HT1080 (cell line): Measurements from ENCODE around the gene PALM. TPM values are rescaled to one million over a fixed set of nuclear protein-coding genes. Genes with fewer than 3 reads are reported as not detected.
"Not testable (repeated sequence)": the region's sequence is repeated elsewhere in the genome, so short reads cannot be mapped to it uniquely, and the experiment has no call there.

ENCODE experiments used
- DNase-seq: peaks from one replicate; pipeline ENCODE4 v3.0.0-alpha.2; 2015; ENCODE audit warnings: low read depth
- total RNA-seq: library from RNA; depleted of rRNA; stranded (reverse); fragments of >200 nt; shearing (Covaris generic); gene quantifications from 2 replicates; pipeline ENCODE4 v1.2.3, GENCODE V29; 2014

The PALM gene
- total RNA-seq, 1 experiment from 2014 or later: not detected

DNA sequence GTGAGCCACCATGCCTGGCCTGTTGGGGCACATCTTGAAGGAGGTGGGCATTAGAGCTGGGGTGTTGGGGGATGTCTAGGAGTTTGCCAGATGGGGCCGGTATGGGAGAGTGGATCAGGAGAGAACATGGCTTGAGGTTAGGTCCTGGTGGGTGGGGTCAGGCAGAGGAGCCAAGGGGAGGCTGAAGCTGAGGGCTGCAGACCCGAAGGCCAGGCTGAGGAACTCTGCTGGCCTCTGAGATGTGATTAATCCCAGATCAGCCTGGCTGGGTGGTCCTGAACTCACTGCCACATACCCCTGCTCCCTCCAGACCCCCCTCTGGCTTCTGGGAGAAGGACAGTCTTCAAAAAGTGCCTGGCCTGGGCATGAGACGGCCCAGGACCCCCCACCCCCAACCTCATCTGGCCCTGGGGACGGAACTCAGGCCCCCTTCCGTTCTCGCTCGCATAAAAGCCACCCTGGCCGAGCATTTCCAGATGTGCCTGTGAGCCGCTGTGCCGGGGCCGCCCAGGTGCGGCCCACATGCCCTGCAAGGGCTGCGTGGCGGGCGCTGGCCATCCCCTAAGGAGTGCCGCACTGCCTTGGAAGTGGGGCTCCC is 29.8 kb upstream of the PALM start:
- no peak for DNase-seq

DNA sequence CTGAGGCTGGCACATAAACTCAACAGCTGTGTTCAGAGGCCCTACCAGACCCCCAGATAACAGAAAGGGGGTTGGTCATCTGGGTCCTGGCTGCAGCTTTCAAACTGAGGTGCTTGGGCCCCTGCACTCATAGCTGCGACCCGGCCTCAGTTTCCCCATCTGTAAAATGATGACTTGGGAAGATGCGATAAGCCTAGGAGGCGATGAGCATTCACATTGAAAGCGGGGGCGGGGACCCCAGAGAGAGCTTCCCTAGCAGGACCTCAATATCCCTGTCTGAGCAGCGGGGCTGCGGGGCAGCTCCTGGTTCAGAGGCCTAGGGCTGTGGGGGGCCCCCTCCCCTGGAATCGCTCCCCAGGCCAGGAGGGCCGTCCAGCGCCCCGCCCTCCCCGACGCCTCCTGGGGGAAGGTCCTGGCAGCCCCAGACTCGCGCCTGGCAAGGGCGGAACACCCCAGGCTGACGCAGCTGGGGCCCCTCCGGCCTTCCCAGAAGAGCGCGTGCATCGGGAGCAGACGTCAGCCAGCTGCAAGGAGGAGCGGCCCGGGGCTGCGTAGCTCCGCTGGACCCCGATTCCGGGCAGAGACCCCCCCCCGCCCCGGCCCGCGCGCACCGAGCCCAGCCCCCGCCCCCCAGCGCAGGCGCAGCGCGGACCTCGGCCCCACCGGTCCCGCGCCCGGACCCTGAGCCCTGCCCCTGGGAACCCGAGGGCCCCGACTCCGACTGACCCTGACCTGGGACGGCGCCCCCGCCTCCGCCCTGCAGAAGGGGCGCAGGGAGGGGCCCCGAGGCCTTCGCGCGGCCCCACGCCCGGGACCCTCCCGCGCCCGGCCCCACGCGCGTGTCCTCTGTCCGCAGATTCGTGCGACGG is 29.1 kb upstream of the PALM start:
- no peak for DNase-seq

DNA sequence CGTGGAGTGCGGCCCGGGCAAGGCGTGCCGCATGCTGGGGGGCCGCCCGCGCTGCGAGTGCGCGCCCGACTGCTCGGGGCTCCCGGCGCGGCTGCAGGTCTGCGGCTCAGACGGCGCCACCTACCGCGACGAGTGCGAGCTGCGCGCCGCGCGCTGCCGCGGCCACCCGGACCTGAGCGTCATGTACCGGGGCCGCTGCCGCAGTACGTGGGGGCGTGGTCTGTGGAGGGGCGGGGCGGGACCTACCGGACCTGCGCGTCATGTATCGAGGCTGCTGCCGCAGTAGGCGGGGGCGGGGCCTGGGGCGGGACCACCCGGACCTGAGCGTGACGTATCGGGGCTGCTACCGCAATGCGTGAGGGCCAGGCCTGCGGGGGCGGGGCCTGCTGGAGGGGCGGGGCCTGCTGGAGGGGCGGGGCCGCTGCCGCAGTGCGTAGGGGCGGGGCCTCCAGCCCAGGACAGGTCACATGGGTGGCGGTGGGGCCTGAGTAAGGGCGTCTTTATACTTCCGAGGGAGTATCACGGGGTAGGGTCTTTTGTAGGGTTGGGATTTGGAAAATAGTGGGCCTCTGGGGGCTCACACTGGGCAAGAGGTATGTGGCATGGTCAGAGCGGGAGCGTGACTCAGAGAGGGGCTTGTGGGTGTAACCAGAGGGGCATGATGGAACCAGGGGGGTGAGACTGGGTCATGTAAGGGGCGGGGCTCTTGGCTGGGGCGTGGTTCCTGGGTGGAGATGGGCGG is 28.3 kb upstream of the PALM start:
- DNase-seq: peak; percentile 86

DNA sequence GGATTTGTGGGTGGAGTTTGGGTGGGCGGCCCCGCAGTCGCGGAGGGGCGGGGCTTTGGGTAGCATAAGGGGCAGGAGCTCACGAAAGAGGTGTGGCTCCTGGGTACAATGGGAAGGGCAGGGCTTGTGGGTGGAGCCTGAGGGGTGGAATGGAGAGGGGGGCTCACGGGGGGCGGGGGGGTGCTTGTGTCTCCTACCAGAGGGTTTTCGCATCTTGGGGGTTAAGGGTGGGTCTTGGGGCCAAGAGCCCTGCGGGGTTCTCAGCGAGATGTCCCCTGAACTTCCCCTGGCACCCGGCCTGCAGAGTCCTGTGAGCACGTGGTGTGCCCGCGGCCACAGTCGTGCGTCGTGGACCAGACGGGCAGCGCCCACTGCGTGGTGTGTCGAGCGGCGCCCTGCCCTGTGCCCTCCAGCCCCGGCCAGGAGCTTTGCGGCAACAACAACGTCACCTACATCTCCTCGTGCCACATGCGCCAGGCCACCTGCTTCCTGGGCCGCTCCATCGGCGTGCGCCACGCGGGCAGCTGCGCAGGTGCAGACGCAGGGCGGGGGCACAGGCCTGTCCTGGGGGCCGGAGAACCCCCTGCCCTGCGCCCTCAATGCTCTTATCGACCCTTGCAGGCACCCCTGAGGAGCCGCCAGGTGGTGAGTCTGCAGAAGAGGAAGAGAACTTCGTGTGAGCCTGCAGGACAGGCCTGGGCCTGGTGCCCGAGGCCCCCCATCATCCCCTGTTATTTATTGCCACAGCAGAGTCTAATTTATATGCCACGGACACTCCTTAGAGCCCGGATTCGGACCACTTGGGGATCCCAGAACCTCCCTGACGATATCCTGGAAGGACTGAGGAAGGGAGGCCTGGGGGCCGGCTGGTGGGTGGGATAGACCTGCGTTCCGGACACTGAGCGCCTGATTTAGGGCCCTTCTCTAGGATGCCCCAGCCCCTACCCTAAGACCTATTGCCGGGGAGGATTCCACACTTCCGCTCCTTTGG is 27.4 kb upstream of the PALM start:
- DNase-seq: no peak

DNA sequence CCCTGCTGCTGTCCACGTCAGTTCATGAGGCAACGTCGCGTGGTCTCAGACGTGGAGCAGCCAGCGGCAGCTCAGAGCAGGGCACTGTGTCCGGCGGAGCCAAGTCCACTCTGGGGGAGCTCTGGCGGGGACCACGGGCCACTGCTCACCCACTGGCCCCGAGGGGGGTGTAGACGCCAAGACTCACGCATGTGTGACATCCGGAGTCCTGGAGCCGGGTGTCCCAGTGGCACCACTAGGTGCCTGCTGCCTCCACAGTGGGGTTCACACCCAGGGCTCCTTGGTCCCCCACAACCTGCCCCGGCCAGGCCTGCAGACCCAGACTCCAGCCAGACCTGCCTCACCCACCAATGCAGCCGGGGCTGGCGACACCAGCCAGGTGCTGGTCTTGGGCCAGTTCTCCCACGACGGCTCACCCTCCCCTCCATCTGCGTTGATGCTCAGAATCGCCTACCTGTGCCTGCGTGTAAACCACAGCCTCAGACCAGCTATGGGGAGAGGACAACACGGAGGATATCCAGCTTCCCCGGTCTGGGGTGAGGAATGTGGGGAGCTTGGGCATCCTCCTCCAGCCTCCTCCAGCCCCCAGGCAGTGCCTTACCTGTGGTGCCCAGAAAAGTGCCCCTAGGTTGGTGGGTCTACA is 25.9 kb upstream of the PALM start:
- no peak for DNase-seq

DNA sequence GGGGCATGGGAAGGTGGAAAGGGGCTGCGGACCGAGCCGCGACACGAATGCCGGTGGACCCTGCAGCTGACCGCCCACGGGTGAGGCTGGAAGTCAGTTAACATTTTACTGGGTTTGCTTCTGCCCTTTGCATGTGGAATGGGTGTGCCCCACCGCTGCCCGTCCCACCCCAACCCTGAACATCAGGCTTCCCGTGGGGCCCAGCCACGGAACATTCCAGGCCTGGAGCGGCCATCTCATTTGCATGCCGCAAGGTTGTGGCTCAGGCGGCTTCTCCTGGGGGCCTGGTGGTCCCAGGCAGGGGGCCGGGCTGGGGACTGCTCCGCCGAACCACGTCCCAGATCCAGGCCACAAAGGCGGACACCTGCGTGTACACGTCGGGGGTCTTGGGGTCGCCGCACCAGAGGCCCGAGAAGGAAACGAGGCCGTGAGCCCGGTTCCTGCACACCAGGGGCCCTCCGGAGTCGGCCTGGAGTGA is 23.2 kb upstream of the PALM start:
- no peak for DNase-seq

DNA sequence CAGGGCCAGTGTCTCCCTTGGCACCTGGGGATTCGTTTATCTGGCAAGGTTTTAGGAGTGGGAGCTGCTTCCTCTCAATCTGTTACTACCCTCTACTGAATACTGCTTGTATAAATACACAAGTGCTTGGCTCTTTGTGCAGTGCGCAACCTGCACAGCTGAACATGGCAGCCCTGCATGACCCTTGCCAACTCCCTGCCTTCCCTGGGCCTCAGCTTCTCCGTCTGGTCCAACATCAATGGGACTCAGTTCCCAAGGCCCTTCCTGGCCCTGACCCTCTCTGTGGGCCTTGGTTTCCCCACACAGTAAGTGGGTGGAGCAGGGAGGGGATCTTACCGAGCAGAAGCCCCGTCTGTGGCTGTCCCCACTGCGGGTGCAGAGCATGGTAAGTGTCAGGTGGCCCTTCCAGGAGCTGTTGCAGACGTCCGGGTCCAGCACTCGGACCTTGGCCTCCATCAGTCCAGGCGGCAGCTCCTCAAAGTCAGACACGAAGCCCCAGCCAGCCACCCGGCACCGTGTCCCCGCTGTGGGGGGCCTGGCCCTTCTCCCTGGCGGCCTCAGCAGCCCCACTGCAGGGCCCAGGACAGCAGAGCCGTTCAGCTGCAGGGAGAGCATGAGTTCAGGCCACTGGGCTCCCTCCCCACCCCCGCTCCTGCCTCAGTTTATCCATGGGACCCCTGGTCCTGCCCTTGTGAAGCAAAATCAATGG is 22.0 kb upstream of the PALM start:
- no peak for DNase-seq

DNA sequence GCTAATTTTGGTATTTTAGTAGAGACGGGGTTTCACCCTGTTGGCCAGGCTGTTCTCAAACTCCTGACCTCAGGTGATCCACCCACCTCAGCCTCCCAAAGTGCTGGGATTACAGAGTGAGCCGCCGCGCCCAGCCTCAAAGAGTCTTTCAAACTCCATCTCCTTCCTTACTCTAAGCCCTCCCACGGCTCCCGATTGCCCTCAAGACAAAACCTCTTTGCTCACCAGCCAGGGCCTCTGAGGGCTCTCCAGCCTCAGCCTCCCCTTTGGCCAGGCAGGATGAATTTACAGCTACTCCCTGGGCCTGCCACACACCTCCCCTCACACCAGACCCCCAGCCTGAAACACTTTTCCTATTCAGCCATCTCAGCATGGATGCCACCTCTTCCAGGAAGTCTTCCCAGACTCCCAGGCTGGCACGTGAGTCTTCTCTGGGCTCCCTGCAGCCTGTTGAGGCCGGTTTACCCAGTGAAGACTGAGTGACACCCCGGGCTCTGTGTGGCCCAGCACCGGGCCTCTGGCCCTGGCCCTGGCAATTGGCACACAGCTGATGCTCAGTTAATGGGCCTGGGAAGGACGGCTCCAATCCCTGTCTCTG is 21.1 kb upstream of the PALM start:
- no peak for DNase-seq

DNA sequence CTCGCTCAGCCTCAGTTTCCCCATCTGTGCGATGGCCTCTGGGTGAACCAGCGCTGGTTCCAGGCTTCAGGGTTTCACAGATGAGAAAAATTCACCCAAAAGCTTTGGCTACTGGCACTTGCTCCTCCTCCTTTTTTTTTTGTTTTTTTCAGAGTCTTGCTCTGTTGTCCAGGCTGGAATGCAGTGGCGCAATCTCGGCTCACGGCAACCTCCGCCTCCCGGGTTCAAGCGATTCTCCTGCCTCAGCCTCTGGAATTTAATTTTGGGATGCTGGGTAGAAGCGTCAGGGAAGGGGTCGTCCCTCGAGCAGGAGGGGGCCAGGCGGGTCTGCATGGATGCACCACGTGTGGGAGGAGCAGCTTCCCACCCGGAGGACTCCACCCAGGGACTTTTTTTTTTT is 20.5 kb upstream of the PALM start:
- DNase-seq: no peak

DNA sequence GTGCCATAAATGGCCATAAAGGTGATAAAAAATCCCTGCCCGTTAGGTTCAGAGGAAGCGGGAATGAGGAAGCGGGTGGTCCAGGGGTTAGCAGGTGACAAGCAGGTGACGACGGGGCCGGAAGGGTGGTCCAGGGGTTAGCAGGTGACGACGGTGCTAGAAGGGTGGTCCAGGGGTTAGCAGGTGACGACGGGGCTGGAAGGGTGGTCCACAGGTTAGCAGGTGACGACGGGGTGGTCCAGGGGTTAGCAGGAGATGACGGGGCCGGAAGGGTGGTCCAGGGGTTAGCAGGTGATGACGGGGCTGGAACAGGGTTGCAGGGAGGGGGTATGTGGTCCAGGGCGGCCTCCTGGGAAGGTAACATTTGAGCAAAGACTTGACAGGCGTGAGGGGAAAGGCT is 19.7 kb upstream of the PALM start:
- DNase-seq: no peak

DNA sequence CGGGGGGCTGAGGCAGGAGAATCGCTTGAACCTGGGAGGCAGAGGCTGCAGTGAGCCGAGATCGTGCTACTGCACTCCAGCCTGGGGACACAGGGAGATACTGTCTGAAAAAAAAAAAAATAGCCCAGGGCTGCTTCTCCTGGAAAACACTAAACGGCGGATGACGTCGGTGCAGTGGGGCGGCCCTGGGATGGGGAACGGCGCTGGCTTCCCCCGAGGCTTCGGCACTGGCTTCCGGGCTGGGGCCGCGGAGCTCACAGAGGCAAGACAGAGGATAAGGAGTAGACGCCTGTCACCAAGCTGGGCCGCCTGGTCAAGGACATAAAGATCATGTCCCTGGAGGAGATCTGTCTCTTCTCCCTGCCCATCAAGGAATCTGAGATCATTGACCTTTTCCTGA is 18.5 kb upstream of the PALM start:
- no peak for DNase-seq

DNA sequence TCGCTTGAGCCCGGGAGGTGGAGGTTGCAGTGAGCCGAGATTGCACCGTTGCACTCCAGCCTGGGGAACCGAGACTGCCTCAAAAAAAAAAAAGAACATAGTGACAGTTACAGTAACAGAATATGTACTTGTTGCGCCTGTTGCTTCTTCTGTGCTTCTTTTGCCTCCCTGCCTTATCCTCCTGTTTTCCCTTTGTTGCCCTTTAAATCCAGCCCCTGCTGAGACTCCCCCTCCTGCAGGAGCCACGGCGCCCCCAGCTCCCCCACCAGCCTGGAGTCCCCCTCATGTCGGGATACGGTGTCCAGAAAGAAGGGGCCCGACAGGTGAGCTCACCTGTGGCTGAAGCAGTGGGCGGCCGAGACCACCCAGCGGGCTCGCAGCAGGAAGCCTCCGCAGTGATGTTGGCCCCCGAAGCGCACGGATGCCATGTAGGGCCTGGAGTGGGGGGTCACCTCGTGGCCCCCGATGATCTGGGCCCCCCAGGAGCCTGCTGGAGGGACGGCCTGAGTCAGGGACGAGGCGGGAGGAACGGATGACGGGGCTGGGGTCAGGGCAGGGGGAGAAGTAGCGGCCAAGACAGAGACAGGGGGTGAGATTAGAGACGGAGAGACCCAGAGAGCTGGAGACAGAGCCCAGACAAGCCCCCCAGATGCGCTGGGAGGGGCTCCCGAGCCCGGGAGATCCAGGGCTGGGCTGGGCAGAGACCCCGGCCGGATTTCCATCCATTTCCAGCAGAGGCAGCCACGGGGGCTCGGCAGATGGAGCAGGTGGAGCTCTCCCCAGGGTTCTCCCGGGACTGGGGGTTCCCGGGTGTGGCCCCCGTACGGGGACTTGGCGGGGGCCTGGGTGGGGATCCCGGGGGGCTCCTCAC is 14.0 kb upstream of the PALM start:
- no peak for DNase-seq

DNA sequence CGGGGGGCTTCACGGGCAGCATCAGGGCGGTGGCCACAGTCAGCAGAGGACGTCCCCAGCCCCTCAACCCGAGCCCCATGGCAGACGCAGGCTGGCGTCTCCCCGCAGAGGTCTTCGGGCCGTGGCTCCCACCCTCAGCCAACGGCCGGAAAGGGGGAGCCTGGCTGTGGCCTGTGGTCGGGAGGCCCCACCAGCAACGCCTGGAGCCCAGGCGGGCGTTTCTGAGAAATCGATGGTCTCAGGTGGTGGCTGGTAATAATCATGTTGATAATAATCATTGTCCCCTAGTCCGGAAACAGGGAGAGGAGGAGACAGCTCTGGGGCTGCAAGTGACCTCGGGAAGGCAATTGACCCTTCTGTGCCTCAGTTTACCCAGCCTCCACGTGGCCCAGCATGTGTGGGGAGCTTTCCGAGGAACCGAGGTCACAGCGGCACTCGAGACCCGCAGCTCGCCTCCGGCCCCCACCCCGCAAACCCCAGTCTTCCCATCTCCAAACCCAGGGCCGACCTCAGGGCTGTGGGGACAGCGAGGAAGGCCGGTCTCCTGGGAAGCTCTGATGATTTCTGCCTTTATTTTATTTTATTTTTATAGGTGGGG is 13.3 kb upstream of the PALM start, which contains the start of gene PRSS57:
Gene PRSS57 (minus strand): TSS at position 101 of the 598 bp plus-strand sequence. CDS start 22 bp downstream, at position 79.
- no peak for DNase-seq

DNA sequence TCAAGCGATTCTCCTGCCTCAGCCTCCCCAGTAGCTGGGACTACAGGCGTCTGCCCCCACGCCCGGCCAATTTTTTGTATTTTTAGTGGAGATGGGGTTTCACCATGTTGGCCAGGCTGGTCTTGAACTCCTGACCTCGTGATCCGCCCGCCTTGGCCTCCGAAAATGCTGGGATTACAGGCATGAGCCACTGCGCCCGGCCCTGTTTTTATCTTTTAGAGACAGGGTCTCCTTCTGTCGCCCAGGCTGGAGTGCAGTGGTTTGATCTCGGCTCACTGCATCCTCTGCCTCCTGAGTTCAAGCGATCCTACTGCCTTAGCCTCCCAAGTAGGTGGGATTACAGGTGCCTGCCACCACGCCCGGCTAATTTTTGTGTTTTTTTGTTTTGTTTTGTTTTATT is 10.2 kb upstream of the PALM start:
- DNase-seq: not testable (repeated sequence)

DNA sequence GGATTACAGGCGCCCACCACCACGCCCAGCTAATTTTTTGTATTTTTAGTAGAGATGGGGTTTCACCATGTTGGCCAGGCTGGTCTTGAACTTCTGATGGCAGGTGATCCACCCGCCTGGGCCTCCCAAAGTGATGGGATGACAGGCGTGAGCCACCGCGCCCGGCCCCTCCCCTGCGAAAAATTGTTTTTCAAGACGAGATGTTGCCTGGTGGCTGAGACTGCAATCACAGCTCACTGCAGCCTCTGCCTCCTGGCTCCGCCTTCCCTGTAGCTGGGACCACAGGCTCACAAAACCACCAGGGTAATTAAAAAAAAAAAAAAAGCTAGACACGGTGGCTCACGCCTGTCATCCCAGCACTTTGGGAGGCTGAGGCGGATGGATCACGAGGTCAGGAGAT is 8.8 kb upstream of the PALM start:
- not testable (repeated sequence) for DNase-seq

DNA sequence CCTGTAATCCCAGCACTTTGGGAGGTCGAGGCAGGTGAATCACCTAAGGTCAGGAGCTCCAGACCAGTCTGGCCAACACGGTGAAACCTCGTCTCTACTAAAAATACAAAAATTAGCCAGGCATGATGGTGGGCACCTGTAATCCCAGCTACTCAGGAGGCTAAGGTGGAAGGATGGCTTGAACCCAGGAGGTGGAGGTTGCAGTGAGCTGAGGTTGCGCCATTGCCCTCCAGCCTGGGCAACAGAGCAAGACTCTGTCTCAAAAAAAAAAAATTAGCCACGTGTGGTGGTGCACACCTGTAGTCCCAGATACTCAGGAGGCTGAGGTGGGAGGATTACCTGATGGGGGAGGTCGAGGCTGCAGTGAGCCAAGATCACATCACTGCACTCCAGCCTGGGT is 5.9 kb upstream of the PALM start:
- not testable (repeated sequence) for DNase-seq

DNA sequence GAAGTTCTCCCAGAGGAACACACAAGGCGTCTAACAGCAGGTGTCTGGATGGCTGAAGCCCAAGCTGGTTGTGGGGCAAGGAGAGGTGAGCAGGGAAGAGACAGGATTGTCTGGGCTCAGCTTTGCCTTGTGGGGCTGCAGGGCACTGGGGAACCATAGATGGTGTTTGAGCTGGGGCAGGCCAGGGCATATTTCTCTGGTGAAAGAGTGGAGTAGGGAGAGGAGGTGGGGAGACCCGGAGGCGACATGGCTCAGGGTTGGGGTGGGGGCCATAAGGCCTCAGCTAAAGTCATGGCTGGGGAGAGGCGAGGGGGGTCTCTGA is 5.4 kb upstream of the PALM start:
- no peak for DNase-seq
